Measurements from ENCODE around the gene ZNF446.
"Not testable (repeated sequence)": the region's sequence is repeated elsewhere in the genome, so short reads cannot be mapped to it uniquely, and the experiment has no call there.

DNA sequence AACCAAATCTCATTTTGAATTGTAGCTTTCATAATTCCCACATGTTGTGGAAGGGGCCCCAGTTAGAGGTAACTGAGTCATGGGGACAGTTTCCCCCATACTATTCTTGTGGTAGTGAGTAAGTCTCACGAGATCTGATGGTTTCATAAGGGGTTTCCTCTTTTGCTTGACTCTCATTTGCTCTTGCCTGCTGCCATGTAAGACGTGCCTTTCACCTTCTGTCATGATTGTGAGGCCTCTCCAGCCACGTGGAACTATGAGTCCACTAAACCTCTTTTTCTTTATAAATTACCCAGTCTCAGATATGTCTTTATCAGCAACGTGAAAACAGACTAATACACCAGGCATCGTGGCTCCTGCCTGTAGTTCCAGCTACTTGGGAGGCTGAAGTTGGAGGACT, 26.2 kb upstream of the ZNF446 start:
- TF ChIP-seq, protein P1, sequence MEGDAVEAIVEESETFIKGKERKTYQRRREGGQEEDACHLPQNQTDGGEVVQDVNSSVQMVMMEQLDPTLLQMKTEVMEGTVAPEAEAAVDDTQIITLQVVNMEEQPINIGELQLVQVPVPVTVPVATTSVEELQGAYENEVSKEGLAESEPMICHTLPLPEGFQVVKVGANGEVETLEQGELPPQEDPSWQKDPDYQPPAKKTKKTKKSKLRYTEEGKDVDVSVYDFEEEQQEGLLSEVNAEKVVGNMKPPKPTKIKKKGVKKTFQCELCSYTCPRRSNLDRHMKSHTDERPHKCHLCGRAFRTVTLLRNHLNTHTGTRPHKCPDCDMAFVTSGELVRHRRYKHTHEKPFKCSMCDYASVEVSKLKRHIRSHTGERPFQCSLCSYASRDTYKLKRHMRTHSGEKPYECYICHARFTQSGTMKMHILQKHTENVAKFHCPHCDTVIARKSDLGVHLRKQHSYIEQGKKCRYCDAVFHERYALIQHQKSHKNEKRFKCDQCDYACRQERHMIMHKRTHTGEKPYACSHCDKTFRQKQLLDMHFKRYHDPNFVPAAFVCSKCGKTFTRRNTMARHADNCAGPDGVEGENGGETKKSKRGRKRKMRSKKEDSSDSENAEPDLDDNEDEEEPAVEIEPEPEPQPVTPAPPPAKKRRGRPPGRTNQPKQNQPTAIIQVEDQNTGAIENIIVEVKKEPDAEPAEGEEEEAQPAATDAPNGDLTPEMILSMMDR (IDR thresholded peaks at IDR 0.05; ENCODE audit: insufficient read depth, low read depth, low read length): not testable (repeated sequence)
- TF ChIP-seq EZH2 (IDR thresholded peaks at IDR 0.05; ENCODE audit: insufficient read depth, low read length): not testable (repeated sequence)

Data from astrocyte (in vitro differentiated cells and primary cell).